Measurements from ENCODE around the gene HNRNPM. TPM values are rescaled to one million over a fixed set of nuclear protein-coding genes. Genes with fewer than 3 reads are reported as not detected.

The HNRNPM gene
- total RNA-seq, 2 experiments from 2014 or later, result 188 to 198 TPM

- Mint-ChIP-seq H3K9me3 (no peaks in the 10 kb centered on the region), H3K36me3 (peaks cover 41% of the 10 kb centered on the region), H3K4me3 (no peak overlapping the region), H3K27me3 (no peaks in the 10 kb centered on the region), H3K4me1 (no peaks in the 10 kb centered on the region), H3K27ac (no peak overlapping the region)
- ATAC-seq (ENCODE audit: low read depth), result no peak
- POLR2A ChIA-PET, result no interaction called here
- DNase-seq, result no peak
Observed at GRCh38 chr19:8537099-8537498, 92.3 kb downstream of the HNRNPM start.

Other genes starting within 250 kb of the HNRNPM start
- 10 to 100 TPM; 32.5 to 32.8 TPM for gene CERS4, start 235.6 kb upstream of the HNRNPM start, total RNA-seq
- 10 to 100 TPM; 36.1 to 38.4 TPM for gene CD320, start 136.6 kb upstream of the HNRNPM start, total RNA-seq
- 10 to 100 TPM; 53.8 to 59.0 TPM for gene NDUFA7, start 123.6 kb upstream of the HNRNPM start, total RNA-seq
- 1,000 to 10,000 TPM; 1,838 to 1,917 TPM for gene RPS28, start 123.5 kb upstream of the HNRNPM start, total RNA-seq
- 1 to 10 TPM; 4.5 to 4.8 TPM for gene KANK3, start 101.7 kb upstream of the HNRNPM start, total RNA-seq
- gene ANGPTL4, start 80.8 kb upstream of the HNRNPM start, total RNA-seq, result under 1 TPM in 1 of 2 experiments, not detected in 1; 0.64 TPM
- 100 to 1,000 TPM in 1 of 2 experiments, 10 to 100 TPM in 1; 98.8 to 103 TPM for gene RAB11B, start 54.6 kb upstream of the HNRNPM start, total RNA-seq
- gene MARCHF2, start 31.7 kb upstream of the HNRNPM start, total RNA-seq, result 10 to 100 TPM; 23.9 to 25.0 TPM
- gene PRAM1, start 57.7 kb downstream of the HNRNPM start, total RNA-seq, result 1 to 10 TPM; 2.3 to 2.5 TPM
- gene ZNF414, start 69.2 kb downstream of the HNRNPM start, total RNA-seq, result 10 to 100 TPM; 38.2 to 40.5 TPM
- gene MYO1F, start 132.5 kb downstream of the HNRNPM start, total RNA-seq, result 100 to 1,000 TPM; 306 to 332 TPM
- 10 to 100 TPM; 40.3 to 41.3 TPM for gene ADAMTS10, start 165.7 kb downstream of the HNRNPM start, total RNA-seq
- not detected for gene NFILZ, start 185.7 kb downstream of the HNRNPM start, total RNA-seq

Measured in activated naive CD8-positive, alpha-beta T cell treated with anti-CD3 and anti-CD28 coated beads, Interleukin-2, amount 10 ng/mL, durations not matched to agents 7 days and 5 days (primary cell).